HCT116 (cell line): ENCODE results near the gene C6orf47. TPM values are rescaled to one million over a fixed set of nuclear protein-coding genes. Genes with fewer than 3 reads are reported as not detected.

Experiments
- ATAC-seq: fragments of 200-7000 bp; cut with Tn5 transposase; 2 replicates; pipeline ENCODE4 v1.9.1; 2020; ENCODE audit warnings: mild to moderate bottlenecking, moderate library complexity
- Bru-seq: library from RNA; stranded (reverse); fragments of 400-500 nt; gene quantifications from one replicate; lab custom pipeline; 2021; lab: Mats Ljungman, UMichigan
- BruChase-seq, 2 experiments: library from RNA; stranded (reverse); fragments of 400-500 nt; gene quantifications; one replicate each; lab custom pipeline; 2021; lab: Mats Ljungman, UMichigan
- BruUV-seq: library from RNA; stranded (reverse); fragments of 400-500 nt; replicated peaks from 2 replicates; lab custom pipeline; 2021; lab: Mats Ljungman, UMichigan
- CTCF ChIA-PET: fragments of 300-600 bp; sonication (Branson Sonifier 250); formaldehyde crosslinking; loops from one replicate; lab custom pipeline; 2021; ENCODE audit warnings: antibody characterized with exemption; lab: Charles Lee
- POLR2A ChIA-PET: fragments of 300-600, 350-600 bp; sonication (Branson Sonifier 250); formaldehyde crosslinking; loops from one replicate; lab custom pipeline; 2021; ENCODE audit warnings: antibody characterized with exemption; lab: Charles Lee
- RAD21 ChIA-PET, 2 experiments: fragments of 300-600 bp; sonication (Branson Sonifier 250); formaldehyde crosslinking; loops; one replicate each; lab custom pipeline; 2023; ENCODE audit warnings: low total read pairs in 2 of 2; ENCODE audit not compliant: uncharacterized antibody in 2 of 2, unreplicated experiment in 2 of 2, low non-redundant PET in 1 of 2; lab: Charles Lee
- DNase-seq: peaks from one replicate; pipeline ENCODE4 v3.0.0-alpha.2; 2010; ENCODE audit warnings: low read depth, low spot score
- H2AFZ ChIP-seq: fragments of 200-600 bp; shearing (Covaris generic), sonication (generic); 2 replicates; pipeline ENCODE4 v1.6.1; 2017; ENCODE audit warnings: low read depth, mixed run types, mixed read lengths, antibody characterized with exemption, low read length; ENCODE audit not compliant: poor library complexity, severe bottlenecking
- H3K27ac ChIP-seq: 2 replicates; pipeline ENCODE4 v1.5.1; 2012; ENCODE audit warnings: low read depth, low read length
- H3K27me3 ChIP-seq: fragments of 200-600 bp; sonication (generic); 2 replicates; pipeline ENCODE4 v1.6.1; 2016; ENCODE audit warnings: mixed run types, low read length, mixed read lengths; ENCODE audit not compliant: insufficient read depth
- H3K36me3 ChIP-seq, 2 experiments: fragments of 200-500 bp in 1 of 2; fragments of 200-600 bp in 1 of 2; sonication (Bioruptor generic) in 1 of 2; sonication (generic) in 1 of 2; 2 replicates each; pipeline versions ENCODE4 v1.5.1 to v1.6.1; 2014 to 2016; ENCODE audit warnings: low read length in 2 of 2, inconsistent platforms in 1 of 2, mixed read lengths in 1 of 2, mixed run types in 1 of 2; ENCODE audit not compliant: insufficient read depth in 2 of 2, control insufficient read depth in 1 of 2
- H3K4me1 ChIP-seq, 2 experiments: fragments of 200-600 bp in 1 of 2; sonication (generic) in 1 of 2; 2 replicates each; pipeline versions ENCODE4 v1.5.1 to v1.6.1; 2012 to 2017; ENCODE audit warnings: low read length in 2 of 2, inconsistent platforms in 1 of 2, mild to moderate bottlenecking in 1 of 2, mixed read lengths in 1 of 2, mixed run types in 1 of 2, moderate library complexity in 1 of 2; ENCODE audit not compliant: insufficient read depth in 2 of 2, control insufficient read depth in 1 of 2
- H3K4me2 ChIP-seq: fragments of 200-600 bp; sonication (generic); 2 replicates; pipeline ENCODE4 v1.6.1; 2017; ENCODE audit warnings: mixed run types, low read length, mixed read lengths
- H3K4me3 ChIP-seq, 2 experiments: fragments of 200-600 bp in 1 of 2; sonication (generic) in 1 of 2; replicated peaks in 1 of 2; 2 replicates each; pipeline ENCODE4 v1.5.1; 2011 to 2016; ENCODE audit warnings: low read length in 2 of 2, control low read depth in 1 of 2, low read depth in 1 of 2, mild to moderate bottlenecking in 1 of 2, mixed read lengths in 1 of 2, mixed run types in 1 of 2
- H3K79me2 ChIP-seq: fragments of 200-600 bp; sonication (generic); 2 replicates; pipeline ENCODE4 v1.6.1; 2017; ENCODE audit warnings: mild to moderate bottlenecking, mixed run types, low read length, moderate library complexity, mixed read lengths; ENCODE audit not compliant: insufficient read depth
- H3K9ac ChIP-seq: fragments of 200-600 bp; sonication (generic); 2 replicates; pipeline ENCODE4 v1.6.1; 2016; ENCODE audit warnings: low read length, mixed read lengths
- H3K9me2 ChIP-seq: fragments of 200-600 bp; sonication (generic), shearing (Covaris generic); 2 replicates; pipeline ENCODE4 v1.6.1; 2017; ENCODE audit warnings: mixed run types, mild to moderate bottlenecking, moderate library complexity; ENCODE audit not compliant: insufficient read depth
- H3K9me3 ChIP-seq, 2 experiments: fragments of 200-500 bp in 1 of 2; fragments of 200-600 bp in 1 of 2; sonication (Bioruptor generic) in 1 of 2; sonication (generic) in 1 of 2; 2 replicates each; pipeline ENCODE4 v1.6.1; 2014 to 2017; ENCODE audit warnings: low read length in 2 of 2, mixed read lengths in 2 of 2, inconsistent platforms in 1 of 2, low read depth in 1 of 2, mild to moderate bottlenecking in 1 of 2, mixed run types in 1 of 2, moderate library complexity in 1 of 2; ENCODE audit not compliant: control insufficient read depth in 1 of 2, insufficient read depth in 1 of 2
- H4K20me1 ChIP-seq: fragments of 200-600 bp; sonication (generic), shearing (Covaris generic); 2 replicates; pipeline ENCODE4 v1.6.1; 2017; ENCODE audit warnings: mixed run types, mild to moderate bottlenecking, moderate library complexity; ENCODE audit not compliant: insufficient read depth
- ATF3 ChIP-seq: IDR thresholded peaks from 2 replicates; pipeline ENCODE4 v1.6.1; 2012
- CBX3 ChIP-seq: IDR thresholded peaks from 2 replicates; pipeline ENCODE4 v1.6.1; 2012; ENCODE audit warnings: low read depth
- CEBPB ChIP-seq: IDR thresholded peaks from 2 replicates; pipeline ENCODE4 v1.6.1; 2012; ENCODE audit warnings: low read depth
- EZH2 ChIP-seq: fragments of 200-600 bp; sonication (generic); IDR thresholded peaks from 2 replicates; pipeline ENCODE4 v1.6.1; 2017; ENCODE audit warnings: antibody characterized with exemption, mixed run types
- FOSL1 ChIP-seq: IDR thresholded peaks from 2 replicates; pipeline ENCODE4 v1.6.1; 2012; ENCODE audit warnings: low read depth
- JUND ChIP-seq: IDR thresholded peaks from 2 replicates; pipeline ENCODE4 v1.6.1; 2012
- MAX ChIP-seq: IDR thresholded peaks from 2 replicates; pipeline ENCODE4 v1.6.1; 2012
- POLR2AphosphoS5 ChIP-seq: IDR thresholded peaks from 2 replicates; pipeline ENCODE4 v1.6.1; 2011; ENCODE audit warnings: mild to moderate bottlenecking, low read depth, low read length, moderate library complexity
- RAD21 ChIP-seq: IDR thresholded peaks from 2 replicates; pipeline ENCODE4 v1.6.1; 2012; ENCODE audit warnings: low read depth, mild to moderate bottlenecking
- SIN3A ChIP-seq: IDR thresholded peaks from 2 replicates; pipeline ENCODE4 v1.6.1; 2012; ENCODE audit warnings: low read depth
- SP1 ChIP-seq: IDR thresholded peaks from 2 replicates; pipeline ENCODE4 v1.6.1; 2012; ENCODE audit warnings: low read depth
- SRF ChIP-seq: IDR thresholded peaks from 2 replicates; pipeline ENCODE4 v1.6.1; 2012; ENCODE audit warnings: low read depth
- TCF7L2 ChIP-seq: IDR thresholded peaks from 2 replicates; pipeline ENCODE4 v1.7.0; 2011; ENCODE audit warnings: borderline replicate concordance, inconsistent platforms; ENCODE audit not compliant: insufficient read depth, insufficient read length; ENCODE audit errors: extremely low read depth
- YY1 ChIP-seq: IDR thresholded peaks from 2 replicates; pipeline ENCODE4 v1.6.1; 2011; ENCODE audit warnings: low read length, low read depth, moderate library complexity, mild to moderate bottlenecking; ENCODE audit not compliant: insufficient replicate concordance; ENCODE audit errors: extremely low read depth
- ZFX ChIP-seq: fragments of 450-650 bp; IDR thresholded peaks from 2 replicates; pipeline ENCODE4 v1.6.1; 2017
- ZNF274 ChIP-seq: fragments of 200-500 bp; sonication (Bioruptor generic); IDR thresholded peaks from 2 replicates; pipeline ENCODE4 v1.6.1; 2014; ENCODE audit warnings: mild to moderate bottlenecking, low read depth, low read length, inconsistent platforms
- intact Hi-C: fragments of 100-400 bp; cut with micrococcal nuclease; formaldehyde crosslinking; loops from 2 replicates; pipeline ENCODE4 v1.10.0; 2022
- long read RNA-seq: library from polyadenylated mRNA; unstranded; transcript quantifications from one replicate; pipeline ENCODE4 v2.0.0, GENCODE V29; 2021; ENCODE audit not compliant: unreplicated experiment
- polyA plus RNA-seq: library from polyadenylated mRNA; unstranded; fragments of >200 nt; gene quantifications from 2 replicates; pipeline ENCODE4 v1.2.1, GENCODE V29; 2012; ENCODE audit warnings: missing spikeins
- total RNA-seq: library from RNA; stranded (reverse); gene quantifications from one replicate; pipeline ENCODE4 v1.2.1, GENCODE V29; 2021; ENCODE audit not compliant: unreplicated experiment
- TF ChIP-seq, protein P1 (sequence below): IDR thresholded peaks from 2 replicates; pipeline ENCODE4 v1.6.1; 2011; ENCODE audit warnings: mild to moderate bottlenecking, low read length, moderate library complexity; ENCODE audit not compliant: insufficient replicate concordance; ENCODE audit errors: extremely low read depth
- TF ChIP-seq, protein P2 (sequence below), 3 experiments: fragments of 200-600 bp in 1 of 3; sonication (generic) in 1 of 3; IDR thresholded peaks in 2 of 3; conservative IDR thresholded peaks in 1 of 3; 2 replicates each; pipeline ENCODE4 v1.5.1; 2012 to 2017; ENCODE audit warnings: low read depth in 2 of 3, low read length in 2 of 3, antibody characterized with exemption in 1 of 3, borderline replicate concordance in 1 of 3, control low read depth in 1 of 3, mild to moderate bottlenecking in 1 of 3, mixed read lengths in 1 of 3, mixed run types in 1 of 3, moderate library complexity in 1 of 3; ENCODE audit not compliant: insufficient read depth in 1 of 3

Gene C6orf47, protein sequence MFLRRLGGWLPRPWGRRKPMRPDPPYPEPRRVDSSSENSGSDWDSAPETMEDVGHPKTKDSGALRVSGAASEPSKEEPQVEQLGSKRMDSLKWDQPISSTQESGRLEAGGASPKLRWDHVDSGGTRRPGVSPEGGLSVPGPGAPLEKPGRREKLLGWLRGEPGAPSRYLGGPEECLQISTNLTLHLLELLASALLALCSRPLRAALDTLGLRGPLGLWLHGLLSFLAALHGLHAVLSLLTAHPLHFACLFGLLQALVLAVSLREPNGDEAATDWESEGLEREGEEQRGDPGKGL
- total RNA-seq (13.4 TPM), Bru-seq, nascent RNA (percentile 82 among the genes with signal in this experiment), BruChase-seq, experiment 1, labeled RNA remaining after a 6-hour chase (percentile 79 among the genes with signal in this experiment), BruChase-seq, experiment 2, labeled RNA remaining after a 2-hour chase (percentile 95 among the genes with signal in this experiment)
- 8.9 and 10.4 TPM in 2 replicates for polyA plus RNA-seq
- long read RNA-seq, transcript C6orf47-202 (1 exons, 2,475 nt) = major isoform, 44 of 44 reads
- long read RNA-seq, partial matches to known transcripts = 0 of 44 reads
- long read RNA-seq, other reads (novel, unspliced or antisense) = 0 of 44 reads

DNA sequence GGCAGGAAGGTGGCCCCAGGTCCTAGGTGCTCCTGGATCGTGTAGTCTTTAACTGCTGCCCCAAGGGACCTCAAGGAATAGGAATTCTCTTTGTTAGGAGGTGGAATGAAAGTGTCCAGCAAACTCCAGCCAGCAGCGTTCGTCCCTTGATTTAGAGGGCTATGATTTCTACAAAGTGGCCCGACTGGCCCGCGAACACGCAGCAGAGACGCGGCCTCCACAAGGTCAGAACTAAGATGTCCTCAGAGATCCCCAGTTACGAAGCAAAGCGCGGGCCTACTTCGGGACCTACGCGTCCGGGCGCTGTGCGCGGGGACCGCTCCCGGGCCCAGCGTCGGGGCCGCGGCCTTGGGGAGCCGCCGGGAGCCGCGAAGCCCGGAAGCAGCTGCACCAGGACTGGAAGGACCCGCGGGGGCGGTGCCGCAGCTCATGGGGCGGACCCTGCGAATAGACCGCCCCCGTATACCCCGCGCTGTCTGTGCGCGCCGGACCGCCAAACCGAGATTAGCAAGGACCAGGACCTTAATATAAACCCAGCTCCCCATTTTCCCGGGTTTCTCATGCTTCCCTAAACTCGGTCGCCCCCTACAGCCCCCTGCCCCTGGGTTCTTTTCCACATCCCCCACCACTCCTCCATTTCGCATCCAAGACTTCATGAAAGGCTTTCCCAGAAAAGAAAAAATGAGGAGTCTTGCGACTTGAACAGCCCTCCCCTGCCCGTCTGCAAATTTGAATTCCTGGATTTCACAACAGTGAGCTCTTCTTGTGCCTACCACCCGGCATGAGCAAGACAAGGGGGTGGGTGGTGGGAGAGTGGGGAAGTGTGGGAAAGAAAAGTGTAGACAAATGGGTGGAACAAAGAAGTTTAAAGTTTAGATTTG lies at the start of gene C6orf47:
Gene C6orf47, minus strand, starts transcription at position 398 of the 881 bp plus-strand sequence. CDS start 831 bp downstream, outside the sequence.
- peaks cover 5 to 17% of the 10 kb centered on the region in 2 experiments; a peak in 3 of 4 replicates for H3K36me3 ChIP-seq
- DNase-seq = peak; percentile 51
- peak within 1 kb of the TSS; percentile 69 for H3K27ac ChIP-seq
- TSS peak; percentile 7 for BruUV-seq
- intact Hi-C loops = loop anchor here (5.0 kb wide), 1 partner anchor 258 kb away; the partner anchor contains the start of gene MICA
- peak within 1 kb of the TSS; percentile 94 for H3K4me2 ChIP-seq
- H3K9ac ChIP-seq = peak within 1 kb of the TSS; percentile 88
- peak within 1 kb of the TSS; percentile 79 to 87 for H3K4me3 ChIP-seq
- H2AFZ ChIP-seq = no peak within 1 kb of the TSS
- ChIA-PET POLR2A (interaction anchor here (0.6 to 2.0 kb wide), 8 partner anchors 8 to 167 kb away, joined by 3 to 15 read pairs (median 4); partner anchors contain the start of genes BAG6, HSPA1B, LY6G5B and MSH5), RAD21 (no interaction called here), CTCF (interaction anchor here (1.2 kb wide), 1 partner anchor 114 kb away, joined by 5 read pairs; no protein-coding TSS in a partner anchor)
- ATAC-seq = peak; percentile 80
- no peaks in the 10 kb centered on the region for H3K9me3 ChIP-seq
- H3K79me2 ChIP-seq = peaks cover 39% of the 10 kb centered on the region
- H3K4me1 ChIP-seq = peaks cover 18 to 45% of the 10 kb centered on the region in 2 experiments; a peak in 3 of 4 replicates
- H3K27me3 ChIP-seq = no peaks in the 10 kb centered on the region
- H3K9me2 ChIP-seq = no peaks in the 10 kb centered on the region
- no peaks in the 10 kb centered on the region for H4K20me1 ChIP-seq
- TF ChIP-seq CBX3 = no peak
- no peak for TF ChIP-seq FOSL1
- TF ChIP-seq SRF = no peak
- TF ChIP-seq SP1 = no peak
- TF ChIP-seq JUND = no peak
- TF ChIP-seq ZFX = peak; percentile 90
- no peak for TF ChIP-seq CEBPB
- no peak for TF ChIP-seq MAX
- no peak for TF ChIP-seq ZNF274
- no peak for TF ChIP-seq SIN3A
- peak; percentile 96 for TF ChIP-seq POLR2AphosphoS5
- TF ChIP-seq, protein P1, sequence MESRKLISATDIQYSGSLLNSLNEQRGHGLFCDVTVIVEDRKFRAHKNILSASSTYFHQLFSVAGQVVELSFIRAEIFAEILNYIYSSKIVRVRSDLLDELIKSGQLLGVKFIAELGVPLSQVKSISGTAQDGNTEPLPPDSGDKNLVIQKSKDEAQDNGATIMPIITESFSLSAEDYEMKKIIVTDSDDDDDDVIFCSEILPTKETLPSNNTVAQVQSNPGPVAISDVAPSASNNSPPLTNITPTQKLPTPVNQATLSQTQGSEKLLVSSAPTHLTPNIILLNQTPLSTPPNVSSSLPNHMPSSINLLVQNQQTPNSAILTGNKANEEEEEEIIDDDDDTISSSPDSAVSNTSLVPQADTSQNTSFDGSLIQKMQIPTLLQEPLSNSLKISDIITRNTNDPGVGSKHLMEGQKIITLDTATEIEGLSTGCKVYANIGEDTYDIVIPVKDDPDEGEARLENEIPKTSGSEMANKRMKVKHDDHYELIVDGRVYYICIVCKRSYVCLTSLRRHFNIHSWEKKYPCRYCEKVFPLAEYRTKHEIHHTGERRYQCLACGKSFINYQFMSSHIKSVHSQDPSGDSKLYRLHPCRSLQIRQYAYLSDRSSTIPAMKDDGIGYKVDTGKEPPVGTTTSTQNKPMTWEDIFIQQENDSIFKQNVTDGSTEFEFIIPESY = peak; percentile 63
- no peak for TF ChIP-seq RAD21
- TF ChIP-seq TCF7L2 = no peak
- no peak for TF ChIP-seq YY1
- TF ChIP-seq EZH2 = no peak
- TF ChIP-seq, protein P2, sequence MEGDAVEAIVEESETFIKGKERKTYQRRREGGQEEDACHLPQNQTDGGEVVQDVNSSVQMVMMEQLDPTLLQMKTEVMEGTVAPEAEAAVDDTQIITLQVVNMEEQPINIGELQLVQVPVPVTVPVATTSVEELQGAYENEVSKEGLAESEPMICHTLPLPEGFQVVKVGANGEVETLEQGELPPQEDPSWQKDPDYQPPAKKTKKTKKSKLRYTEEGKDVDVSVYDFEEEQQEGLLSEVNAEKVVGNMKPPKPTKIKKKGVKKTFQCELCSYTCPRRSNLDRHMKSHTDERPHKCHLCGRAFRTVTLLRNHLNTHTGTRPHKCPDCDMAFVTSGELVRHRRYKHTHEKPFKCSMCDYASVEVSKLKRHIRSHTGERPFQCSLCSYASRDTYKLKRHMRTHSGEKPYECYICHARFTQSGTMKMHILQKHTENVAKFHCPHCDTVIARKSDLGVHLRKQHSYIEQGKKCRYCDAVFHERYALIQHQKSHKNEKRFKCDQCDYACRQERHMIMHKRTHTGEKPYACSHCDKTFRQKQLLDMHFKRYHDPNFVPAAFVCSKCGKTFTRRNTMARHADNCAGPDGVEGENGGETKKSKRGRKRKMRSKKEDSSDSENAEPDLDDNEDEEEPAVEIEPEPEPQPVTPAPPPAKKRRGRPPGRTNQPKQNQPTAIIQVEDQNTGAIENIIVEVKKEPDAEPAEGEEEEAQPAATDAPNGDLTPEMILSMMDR (IDR thresholded peaks at IDR 0.05 in 2 of 3, conservative IDR thresholded peaks at IDR 0.05 in 1 of 3; ENCODE audit: borderline replicate concordance in 1 of 3, insufficient read depth in 1 of 3, low read depth in 2 of 3, low read length in 2 of 3) = no peak
- TF ChIP-seq ATF3 = no peak
